ENCODE data around the gene CADM4.
A peak's percentile ranks its signal among the peaks of the same experiment; 100 is the strongest.

Gene CADM4

DNA sequence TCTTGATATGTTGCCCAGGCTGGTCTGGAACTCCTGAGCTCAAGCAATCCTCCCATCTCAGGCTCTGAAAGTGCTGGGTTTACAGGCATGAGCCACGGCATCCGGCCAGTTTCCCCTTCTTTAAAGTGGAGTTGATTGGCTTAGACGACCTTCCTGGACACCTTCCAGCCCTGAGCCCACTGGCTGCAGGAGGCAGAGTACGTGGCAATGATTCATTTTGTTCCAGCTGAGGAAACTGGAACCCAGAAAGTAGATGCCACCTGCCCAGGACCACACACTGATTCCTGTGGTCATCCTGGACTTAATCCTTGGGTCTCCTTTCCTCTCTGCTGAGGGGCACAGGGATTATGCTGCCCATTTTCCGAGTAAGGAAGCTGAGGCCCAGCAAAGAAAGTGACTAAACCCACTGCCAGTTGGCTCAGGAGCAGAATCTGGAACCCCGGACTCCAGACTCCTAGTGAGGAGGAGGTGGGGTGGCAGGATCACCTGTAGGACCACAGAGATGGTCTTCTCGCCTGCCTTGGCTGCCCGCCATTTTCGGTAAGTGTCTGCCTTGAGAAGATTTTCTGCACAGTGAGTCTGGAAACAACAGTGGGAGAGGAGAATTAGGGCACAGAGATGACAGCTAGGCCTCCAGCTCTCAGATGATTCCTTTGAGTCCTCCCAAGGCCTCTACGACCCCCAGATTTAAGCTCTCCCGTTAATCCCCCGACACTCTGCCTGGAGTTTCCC lies 65.1 kb downstream of the CADM4 start:
- H3K4me3 ChIP-seq (ENCODE audit: low read length): peak overlapping the region; percentile 92
- no peak for TF ChIP-seq CTCF (conservative IDR thresholded peaks at IDR 0.05; ENCODE audit: low read depth, low read length)
- DNase-seq (ENCODE audit: low read depth): no peak
